ENCODE measurements around the gene KIF3C. TPM values are rescaled to one million over a fixed set of nuclear protein-coding genes. Genes with fewer than 3 reads are reported as not detected.

Gene KIF3C
- 10.6 and 11.2 TPM in 2 replicates for total RNA-seq

GRCh38 chr2:25982273-25982967 lies at the start of gene KIF3C:
KIF3C (minus strand) TSS chr2:25982497; CDS start chr2:25981917, 580 bp downstream.

GRCh38 chr2:25878361-25879132 lies 103.8 kb downstream of the KIF3C start, which contains the start of gene ASXL2:
ASXL2 (minus strand) TSS chr2:25878487; CDS start chr2:25878222, 265 bp downstream.

Other genes with a start within 250 kb of the KIF3C start
- gene ASXL2, start 104.0 kb downstream of the KIF3C start, total RNA-seq, result 5.1 and 6.6 TPM in 2 replicates
- gene RAB10, start 51.6 kb upstream of the KIF3C start, total RNA-seq, result 84.0 and 95.8 TPM in 2 replicates
- 2.8 and 4.7 TPM in 2 replicates for gene GAREM2, start 190.6 kb upstream of the KIF3C start, total RNA-seq

Data from pericardium fibroblast (primary cell).